Stimulated activated naive CD4-positive, alpha-beta T cell (primary cell): Measurements from ENCODE around the gene ZNF532.
"Not testable (repeated sequence)": the region's sequence is repeated elsewhere in the genome, so short reads cannot be mapped to it uniquely, and the experiment has no call there.

ENCODE experiments used
- DNase-seq, 6 experiments: peaks; one replicate each; lab custom pipeline; 2025; lab: John Stamatoyannopoulos, UW

Gene ZNF532

DNA sequence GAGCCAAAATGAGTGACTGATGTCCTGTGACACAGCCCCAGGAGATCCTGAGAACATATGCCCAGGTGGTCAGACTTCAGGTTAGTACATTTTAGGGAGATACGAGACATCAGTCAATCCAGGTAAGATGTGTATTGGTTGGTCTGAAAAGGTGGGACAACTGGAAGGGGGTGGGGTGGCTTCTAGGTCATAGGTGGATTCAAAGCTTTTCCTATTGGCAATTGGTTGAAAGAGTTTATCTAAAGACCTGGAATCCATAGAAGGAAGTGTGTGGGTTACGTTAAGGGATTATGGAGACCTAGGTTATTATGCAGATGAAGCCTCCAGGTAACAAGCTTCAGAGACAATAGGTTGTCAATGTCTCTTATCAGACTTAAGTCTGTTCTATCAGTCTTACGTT, 136.5 kb downstream of the ZNF532 start:
- no peak for DNase-seq

DNA sequence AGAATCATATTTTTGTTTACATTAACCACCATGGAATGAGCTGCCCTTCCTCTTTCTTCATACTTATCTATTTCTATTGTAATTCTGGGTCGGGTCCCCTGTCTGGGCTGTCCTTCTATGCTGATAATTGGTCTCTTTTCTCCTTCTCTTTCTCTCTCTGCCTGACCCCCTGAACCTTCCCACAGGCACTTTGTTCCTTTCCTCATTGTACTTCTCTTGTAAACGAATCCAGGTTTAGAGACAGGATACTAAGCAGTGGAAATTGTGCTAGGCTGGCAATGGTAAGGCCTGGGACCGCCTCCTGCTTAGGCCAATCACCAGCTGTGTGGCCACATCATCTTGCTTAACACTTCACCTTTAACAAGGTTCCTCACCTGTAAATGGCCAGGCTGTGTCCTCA, 137.0 kb downstream of the ZNF532 start:
- no peak for DNase-seq

DNA sequence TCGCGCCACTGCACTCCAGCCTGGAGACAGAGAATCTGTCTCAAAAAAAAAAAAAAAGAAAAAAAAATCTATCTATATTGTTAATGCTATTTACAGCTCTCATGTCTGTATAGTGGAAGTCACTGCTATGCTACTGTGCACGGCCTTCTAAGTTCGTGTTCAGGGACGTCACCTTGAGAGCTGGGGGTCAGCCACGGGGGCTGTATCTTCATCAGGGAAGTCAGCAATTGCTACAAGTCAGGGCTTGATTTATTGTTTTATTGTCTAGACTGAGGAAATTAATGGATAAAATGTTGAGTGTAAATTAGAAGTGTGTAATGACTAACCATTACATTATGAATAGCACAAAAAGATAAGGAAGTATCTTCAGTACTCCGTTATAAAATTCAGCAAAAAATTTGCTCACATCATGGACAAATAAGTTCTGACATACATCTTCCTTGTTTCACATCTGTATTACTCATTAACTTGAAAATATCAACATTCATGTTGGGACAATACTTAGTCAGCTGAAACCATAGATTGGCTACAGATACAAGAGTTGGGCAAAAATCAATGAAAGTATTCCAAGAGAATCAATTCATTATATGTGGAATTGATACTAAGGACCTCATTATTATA, 138.4 kb downstream of the ZNF532 start:
- no peak for DNase-seq

DNA sequence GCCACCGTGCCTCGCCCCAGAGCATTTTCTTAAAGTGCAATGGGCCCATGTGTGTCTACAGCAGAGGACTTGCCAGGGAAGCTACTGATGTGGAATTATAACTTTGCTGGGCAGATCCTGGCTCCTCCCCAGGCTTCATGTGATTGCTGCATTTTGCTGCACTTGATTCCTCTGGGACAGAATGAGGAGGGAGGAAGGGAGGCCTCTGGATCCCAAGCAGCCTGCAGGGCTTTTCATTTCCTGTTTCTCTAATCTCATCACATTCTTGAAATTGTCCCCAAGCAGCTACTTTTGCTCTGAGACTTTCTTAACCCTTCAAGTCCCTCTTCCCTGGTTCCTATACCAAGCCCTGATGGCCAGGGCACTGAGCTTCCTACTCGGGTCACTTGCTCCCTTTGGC, 140.6 kb downstream of the ZNF532 start:
- DNase-seq: no peak

DNA sequence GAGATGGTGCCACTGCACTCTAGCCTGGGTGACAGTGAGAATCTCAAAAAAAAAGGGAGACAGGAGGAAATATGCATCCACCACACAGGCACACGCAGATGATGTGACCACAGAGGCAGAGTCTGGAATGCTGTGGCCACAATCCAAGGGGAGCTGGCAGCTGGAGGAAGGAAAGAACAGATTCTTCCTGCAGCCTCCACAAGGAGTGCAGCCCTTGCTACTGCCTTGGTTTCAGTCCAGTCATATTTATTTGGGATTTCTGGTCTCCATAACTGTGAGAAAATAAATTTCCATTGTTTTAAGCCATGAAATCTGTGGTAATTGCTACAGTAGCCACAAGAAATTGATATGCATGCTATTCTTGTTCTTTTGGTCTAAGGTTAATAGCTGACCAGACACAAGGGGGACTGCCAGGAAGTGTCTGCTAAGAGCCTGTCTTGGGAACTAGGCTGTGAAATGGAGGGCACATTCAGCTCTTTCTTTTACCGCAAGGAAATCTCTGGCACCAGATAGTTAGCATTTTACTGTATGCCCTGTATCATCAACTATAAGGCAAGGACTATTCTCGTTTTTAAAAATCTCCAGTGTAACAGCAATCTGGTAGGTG, 141.9 kb downstream of the ZNF532 start:
- DNase-seq: no peak

DNA sequence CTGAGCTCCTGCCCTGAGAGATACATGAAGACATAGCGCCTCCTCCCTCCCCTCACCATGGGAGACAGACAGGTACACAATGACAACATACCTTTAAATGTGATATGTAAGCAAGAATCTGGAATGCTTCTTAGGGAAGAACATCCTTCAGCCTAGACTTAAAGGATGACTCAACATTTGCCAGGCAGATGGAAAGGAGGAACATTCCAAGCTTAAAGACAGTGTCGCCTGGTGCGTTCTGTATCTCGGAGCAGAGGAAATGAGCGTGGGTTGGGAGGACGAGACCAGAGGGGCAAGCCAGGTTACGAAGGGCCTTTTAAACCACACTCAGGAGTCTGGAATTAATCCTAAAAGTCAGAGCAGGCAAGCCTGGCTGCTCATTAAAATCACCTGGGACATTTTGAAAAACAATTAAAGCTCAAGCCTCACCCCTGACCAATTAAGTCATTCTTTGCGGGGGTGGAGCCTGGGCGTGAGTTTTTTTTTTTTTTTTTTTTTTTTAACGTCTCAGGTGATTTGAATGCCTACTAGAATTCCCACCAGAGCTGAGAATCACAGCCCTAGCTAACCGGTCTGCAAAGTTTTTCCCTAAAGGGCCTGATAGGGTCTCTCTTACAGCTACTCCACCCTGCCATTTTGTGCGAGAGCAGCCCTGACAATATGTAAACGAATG, 143.8 kb downstream of the ZNF532 start:
- DNase-seq: no peak

DNA sequence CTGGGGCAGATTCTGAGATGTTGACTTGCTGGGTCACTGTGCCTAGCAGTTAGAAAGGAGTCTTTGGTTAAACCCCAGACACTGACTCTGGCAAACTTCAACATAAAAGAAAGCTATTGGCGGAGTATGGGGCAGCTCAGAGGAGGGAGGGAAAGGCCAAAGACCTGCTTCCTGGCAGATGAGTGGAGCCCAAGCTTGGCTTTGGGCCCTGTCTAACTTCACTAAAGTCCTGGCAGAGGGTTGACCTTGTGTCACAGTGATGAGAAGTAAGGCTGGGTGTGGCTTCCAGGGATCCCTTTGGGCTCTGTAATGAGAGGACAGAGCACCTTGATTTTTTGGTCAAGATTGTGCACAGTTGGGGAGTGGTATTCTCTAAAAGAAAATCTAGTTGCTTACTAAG, 145.2 kb downstream of the ZNF532 start:
- no peak for DNase-seq

DNA sequence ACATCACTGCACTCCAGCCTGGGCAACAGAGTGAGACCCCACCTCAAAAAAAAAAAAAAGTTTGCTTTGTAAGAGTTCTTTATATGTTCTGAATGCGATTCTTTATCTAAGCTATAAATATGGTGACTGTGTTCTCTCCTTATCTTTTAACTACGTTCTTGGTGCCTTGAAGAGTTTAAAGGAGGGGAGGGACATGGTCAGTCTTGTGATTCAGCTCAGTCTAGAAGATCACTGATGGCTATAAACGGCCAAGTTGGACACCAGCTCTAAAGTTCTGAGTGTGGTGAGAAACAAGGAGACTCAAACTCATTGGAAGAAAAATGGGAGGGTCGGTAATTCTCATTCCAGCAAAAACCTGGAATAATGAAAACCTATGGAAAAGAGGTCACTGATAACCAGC, 146.6 kb downstream of the ZNF532 start:
- DNase-seq: no peak

DNA sequence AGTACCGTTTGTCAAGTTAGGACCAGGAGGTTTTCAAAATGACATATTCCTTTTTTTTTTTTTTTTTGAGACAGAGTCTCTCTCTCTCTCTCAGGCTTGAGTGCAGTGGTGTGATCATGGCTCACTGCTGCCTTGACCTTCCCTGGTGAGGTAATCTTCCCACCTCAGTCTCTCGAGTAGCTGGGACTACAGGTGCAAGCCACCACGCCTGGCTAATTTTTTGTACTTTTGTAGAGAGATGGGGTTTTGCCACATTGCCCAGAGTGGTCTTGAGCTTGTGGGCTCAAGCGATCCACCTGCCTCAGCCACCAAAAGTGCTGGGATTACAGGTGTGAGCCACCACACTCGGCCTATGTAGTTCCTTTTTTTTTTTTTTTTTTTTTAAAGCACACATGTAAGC, 147.1 kb downstream of the ZNF532 start:
- DNase-seq: no peak

DNA sequence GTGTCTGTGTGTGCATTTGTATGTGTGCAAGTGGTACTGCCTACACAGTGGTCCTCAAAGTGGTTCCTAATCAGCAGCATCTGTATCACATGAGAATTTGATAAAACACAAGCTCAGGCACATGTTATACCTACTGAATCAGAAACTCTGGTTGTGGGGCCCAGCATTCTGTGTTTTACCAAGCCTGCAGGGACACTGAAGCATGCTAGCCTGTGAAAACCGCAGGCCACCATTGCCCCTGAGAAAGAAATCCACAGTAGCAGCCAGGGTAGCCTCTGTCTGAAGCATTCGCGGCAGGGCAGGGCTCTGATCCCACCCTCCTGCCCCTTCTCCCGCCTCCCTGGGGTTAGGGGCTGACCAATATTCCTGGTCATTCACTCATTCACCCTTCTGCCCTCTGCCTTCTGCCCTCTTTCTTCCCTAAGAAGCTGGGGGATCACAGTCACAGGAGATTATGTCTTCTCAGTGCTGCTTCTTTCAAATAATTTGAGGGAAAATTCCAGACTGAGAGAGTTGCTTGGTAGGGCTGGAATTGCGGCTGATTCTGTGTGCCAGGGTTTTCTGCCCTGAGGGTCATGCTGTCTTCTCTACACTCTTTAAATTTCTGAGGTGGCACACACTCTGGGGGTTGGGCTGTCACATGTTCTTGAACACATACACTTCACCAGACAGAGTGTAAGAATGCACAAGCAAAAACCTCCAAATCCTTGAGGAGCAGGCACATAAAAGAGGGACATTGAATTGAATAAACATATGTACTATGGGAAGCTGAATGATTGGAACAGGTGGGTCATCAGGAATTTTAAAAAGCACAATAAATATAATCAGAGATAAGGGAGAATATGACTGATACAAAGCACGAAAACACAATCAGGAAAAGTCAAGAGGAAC, 148.4 kb downstream of the ZNF532 start:
- no peak for DNase-seq

DNA sequence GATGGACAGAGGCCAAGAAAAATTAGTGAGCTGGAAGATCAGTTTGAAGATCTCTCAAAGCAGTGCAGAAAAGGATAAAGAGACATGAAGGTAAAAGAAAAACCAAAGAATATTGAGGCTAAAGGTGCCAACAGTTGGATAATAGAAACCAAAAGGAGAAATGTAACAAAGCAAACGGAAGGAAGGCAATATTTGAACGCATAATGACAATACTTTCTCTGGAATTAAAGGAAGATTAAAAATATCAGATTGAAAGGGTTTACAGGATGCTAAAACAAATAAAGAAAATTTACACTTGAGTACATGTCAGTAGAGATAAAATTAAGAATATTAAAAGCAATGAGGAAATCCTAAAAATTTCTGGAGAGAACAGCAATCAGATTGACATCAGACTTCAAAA, 149.1 kb downstream of the ZNF532 start:
- no peak for DNase-seq

DNA sequence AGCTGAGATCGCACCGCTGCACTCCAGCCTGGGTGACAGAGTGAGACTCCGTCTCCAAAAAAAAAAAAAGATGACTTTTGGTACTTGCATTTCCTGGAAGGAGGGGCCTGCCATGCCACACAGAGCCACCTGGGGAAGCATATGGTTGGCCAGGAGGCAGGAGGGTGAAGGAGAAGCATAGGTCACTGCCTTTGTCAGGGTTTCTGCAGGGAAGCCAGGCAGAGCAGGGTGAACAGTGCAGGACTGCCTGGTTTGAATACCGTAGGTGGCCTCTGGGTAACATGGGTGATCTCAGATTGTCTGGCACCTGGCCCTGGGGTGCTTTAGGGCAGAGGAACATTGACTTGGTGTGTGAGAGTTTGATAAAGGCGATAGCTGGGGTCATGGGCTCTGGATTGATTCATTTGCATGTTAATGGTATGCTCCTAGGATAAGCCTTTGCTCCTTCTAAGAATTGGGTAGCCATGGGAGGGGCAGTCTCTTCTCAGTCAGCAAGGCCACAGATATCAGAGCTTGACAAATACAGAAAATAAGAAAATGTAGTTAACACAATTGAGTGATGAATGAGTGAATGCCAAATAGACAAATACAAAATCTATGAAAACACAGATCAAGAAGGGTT, 151.0 kb downstream of the ZNF532 start:
- no peak for DNase-seq

DNA sequence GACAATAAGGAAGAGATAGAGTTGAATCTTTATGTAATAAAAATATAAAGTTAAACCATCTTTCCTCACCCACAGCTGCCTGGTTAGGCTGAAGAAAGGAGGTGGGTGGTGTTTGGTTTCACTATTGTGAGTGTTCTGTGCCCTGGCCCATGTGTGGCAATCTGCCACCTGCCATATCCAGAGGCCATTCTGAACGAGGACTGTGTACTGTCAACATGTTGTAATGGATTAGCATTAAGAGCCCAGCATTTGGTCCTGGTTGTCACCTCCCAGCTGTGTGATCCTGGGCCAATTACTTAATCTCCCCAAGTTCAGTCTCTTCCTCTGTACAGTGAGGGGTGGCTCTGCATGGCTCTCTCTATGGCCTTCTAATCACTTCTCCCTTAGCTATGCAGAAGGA, 156.8 kb downstream of the ZNF532 start:
- no peak for DNase-seq

DNA sequence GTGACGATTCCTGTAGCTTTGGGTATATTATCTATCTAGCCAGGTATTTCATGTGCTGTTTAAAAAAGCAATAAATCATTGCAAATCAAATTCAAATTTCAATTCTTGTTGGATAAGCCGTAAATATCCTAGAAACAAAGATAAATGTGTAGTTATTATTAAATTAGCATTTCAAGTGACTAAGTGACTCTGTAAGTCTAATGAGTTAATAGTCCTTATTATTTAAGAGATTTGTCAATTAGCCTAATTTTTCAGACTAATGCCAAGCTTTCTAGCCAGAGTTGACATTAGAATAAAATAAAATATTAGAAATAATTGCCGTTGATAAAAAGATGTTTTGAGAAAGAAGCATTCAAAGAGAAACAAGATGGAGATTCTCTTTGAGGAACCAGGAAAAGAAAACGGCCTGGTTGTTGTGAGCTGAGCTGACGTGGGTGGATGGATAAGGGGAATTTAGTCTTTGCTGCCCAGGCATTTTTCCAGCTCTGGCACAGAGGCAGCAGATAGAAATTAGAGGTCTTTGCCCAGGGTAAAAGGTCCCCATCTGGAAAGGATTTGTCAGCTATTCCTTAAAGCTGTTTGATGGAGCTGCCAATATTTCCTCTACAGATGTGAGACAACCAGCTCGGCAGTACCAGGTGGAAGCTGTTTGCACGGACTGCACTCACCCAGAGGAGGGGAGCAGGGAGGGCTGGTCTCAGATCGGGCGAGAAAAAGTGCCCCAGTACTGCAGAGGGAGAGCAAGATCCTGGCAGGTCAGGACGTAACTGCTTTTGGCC, 157.7 kb downstream of the ZNF532 start:
- no peak for DNase-seq

DNA sequence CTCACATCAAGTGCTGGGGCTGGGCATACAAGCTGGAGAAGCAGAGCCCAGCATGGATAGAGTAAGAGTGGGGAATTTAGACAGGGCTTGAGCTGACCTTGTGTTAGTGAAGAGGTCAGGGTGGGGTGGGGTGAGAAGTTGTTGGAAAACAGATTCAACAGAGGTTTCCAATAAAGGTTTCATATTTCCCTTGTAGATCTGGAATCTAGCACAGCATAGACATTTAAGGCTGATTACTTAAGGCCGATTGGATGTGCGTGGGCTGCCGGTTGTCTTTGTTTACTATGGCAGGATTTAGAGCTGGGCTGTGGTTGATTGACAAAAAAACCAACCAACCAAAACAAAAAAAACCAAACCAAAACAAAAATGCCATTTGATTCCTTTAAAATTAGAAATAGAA, 160.2 kb downstream of the ZNF532 start:
- DNase-seq: no peak

DNA sequence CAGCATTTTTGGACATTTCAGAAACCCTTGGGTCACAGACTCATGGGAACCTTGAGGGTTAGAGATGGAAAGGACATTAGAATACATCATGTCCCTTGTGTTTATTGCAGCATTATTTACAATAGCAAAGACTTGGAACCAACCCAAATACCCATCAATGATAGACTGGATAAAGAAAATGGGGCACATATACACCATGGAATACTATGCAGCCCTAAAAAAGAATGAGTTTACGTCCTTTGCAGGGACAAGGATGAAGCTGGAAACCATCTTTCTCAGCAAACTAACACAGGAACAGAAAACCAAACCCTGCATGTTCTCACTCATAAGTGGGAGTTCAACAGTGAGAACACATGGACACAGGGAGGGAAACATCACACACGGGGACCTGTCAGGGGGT, 160.9 kb downstream of the ZNF532 start:
- not testable (repeated sequence) for DNase-seq

DNA sequence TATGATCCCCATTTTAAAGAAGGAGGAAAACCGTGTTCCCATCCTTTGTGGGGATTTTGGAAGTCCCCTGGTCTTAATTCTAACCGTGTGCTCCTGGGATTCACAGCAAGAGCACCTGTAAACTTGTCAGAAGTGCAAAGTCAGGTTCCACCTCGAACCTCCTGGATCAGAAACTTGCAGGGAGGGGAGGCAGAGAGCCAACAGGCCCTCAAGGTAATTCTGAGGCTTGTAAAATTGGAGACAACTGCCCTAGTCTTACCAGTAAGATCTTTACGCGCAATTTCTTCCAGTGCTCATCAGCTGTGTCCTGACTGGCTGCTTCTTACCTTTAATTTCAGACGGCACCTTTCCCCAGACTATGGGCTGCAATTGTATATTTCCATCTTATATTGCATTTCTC, 161.7 kb downstream of the ZNF532 start:
- no peak for DNase-seq

DNA sequence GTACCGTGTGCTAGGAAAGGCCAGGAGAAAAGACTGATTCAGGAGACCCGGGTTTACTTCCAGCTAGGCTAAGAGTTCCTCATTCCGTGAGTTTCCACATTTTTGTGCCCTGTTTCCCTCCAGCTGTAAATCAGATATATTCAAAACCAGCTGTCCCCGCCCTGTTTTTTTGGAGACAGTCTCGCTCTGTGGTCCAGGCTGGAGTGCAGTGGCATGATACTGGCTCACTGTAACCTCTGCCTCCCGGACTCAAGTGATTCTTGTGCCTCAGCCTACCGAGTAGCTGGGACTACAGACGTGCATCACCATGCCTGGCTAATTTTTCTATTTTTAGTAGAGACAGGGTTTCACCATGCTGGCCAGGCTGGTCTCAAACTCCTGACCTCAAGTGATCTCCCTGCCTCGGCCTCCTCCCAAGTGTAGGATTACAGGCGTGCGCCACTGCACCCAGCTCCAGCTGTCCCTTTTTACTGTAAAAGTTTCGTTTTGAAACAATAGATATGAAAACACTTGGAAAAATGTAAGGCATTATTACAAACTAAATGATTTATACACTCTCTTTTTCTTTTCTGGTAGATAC, 162.2 kb downstream of the ZNF532 start:
- DNase-seq: no peak

DNA sequence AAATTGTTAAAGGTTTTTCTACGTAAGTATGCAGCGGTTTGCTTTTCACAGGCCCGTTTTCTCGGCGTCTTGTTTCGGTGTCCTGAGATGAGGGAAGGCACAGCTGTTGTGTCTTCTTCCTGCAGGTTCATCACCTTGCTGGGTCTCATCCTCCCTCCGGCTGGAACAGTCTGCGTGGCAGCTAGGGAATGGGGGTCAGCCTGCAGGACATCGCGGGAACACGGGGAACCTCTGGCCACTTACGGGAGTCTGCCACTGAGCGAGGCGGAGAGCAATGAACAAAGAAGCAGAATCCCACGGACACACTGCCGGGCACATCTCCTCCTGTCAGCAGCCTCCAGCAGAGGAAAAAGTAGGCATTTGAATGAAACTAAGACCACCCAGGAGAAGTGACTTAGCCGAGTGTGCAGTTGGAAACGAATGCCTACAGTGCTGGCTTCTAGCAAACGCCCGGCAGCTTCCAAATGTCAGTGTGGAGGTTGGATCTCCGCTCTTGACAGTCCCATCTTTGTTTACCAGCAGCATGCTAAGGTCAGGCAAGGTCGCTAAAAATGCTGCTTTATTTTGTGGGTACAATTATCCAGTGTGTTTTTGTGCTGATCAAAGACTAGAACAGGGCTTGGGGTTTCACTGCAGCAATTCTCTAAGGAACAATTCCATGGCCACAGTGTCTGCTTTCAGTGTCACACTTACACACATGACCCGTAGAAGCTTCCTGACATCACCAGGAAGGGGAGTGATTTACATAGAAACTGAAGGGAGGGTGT, 165.2 kb downstream of the ZNF532 start:
- DNase-seq: no peak

DNA sequence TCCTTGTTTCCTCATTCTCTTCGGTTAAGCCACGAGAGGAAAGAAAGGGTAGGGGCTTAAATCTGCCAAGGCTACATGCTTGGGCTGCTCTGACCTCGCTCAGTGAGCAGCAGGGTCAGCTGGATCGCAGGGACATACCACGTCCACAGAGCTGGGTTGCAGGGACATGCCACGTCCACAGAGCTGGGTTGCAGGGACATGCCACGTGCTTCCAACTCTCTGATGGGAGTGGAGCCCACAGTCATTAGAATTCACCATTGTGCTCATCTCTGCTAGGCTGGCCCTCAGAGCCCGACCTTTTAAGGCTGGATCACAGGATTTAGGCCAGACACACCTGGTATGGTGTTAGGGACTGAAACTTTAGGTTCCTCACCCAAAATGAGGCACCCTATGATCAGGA, 167.6 kb downstream of the ZNF532 start:
- no peak for DNase-seq
